ENCODE results near the gene KMT2E. TPM values are rescaled to one million over a fixed set of nuclear protein-coding genes. Genes with fewer than 3 reads are reported as not detected.

KMT2E gene
- polyA plus RNA-seq, 12 donors: 36.2 to 76.4 (median 45.4) TPM

- no peak for DNase-seq
Measured at GRCh38 chr7:105130048-105130447, 116.0 kb downstream of the KMT2E start.

DNA sequence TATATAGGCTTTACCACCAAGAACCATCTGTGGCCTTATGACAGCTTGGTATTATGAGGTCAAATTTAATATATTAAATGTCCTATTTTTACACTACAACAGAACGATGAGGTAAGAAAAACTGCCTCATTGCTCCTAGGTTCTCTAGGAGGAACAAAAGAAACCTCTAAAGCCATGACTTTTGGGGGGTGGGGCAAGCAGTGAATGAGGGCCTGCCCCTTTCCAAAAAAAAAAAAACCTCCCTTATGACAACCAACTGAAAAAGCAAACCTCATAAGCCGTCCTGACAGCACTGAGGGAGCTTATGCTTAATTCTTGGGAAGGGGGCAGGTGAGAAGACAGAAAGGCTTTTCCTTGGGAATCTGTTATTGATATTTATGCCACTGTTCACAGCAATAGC is 116.6 kb downstream of the KMT2E start:
- DNase-seq: no peak

GRCh38 chr7:105131033-105131656 is 117.1 kb downstream of the KMT2E start:
- no peak for DNase-seq

DNA sequence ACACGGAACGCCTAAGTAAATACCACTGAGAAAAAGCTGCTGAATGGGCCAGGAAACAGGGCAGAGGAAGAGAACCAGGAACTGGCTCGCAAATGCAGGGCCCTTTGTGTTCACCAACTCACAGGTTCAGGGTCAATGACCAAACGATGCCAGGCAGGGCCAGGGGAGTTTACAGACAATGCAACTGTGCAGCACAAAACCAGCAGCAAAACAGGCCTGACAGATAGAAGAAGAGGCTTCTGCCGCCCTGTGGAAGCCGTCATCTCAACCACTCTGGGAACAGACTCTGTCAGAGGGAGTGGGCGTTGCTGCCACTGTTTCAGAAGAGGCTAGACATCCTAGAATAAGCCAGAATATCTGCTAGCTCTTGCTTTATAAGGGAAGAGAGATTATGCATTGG is 117.9 kb downstream of the KMT2E start:
- no peak for DNase-seq

GRCh38 chr7:105132335-105132734 is 118.3 kb downstream of the KMT2E start:
- DNase-seq: no peak

DNA sequence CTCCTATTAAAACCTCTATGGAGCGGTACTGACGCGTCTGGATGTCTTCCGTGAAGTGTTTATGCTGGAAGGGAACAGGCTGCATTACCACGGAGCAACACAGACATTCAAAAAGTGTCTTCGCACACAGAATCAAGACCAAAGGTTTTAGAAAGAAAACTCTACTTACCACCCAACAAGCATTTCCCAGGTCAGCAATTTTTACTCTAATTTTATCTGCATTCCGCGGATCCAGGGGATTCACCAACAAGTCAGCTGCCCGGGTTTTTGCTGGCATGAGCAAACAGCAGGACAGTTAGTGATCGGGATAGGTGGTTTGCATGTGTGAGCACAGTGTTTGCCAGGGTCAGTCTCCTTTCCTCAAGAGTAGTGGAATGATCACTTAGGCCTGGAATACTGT is 118.8 kb downstream of the KMT2E start:
- DNase-seq: no peak

- DNase-seq: no peak
Measured at GRCh38 chr7:105133358-105133757, 119.4 kb downstream of the KMT2E start.

GRCh38 chr7:105133986-105134655 is 120.1 kb downstream of the KMT2E start:
- DNase-seq: no peak

DNA sequence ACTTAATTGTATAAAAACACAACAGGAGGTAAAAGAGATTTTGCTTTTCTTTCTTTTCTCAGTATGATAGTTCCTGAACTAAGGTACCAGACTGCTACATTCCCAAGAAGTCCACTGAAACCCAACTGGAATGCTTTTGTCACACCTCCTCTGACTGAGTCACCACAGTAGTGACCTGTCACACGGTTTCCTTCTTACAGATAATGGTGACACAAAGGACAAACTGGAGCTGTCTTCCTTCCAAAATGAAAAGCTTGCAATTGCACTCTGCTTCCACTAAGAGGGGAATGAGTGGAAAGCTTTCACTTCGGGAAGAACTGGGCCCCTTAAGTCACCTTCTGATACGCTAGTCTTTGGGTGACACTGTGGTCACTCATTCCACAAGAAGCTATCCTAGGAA is 122.2 kb downstream of the KMT2E start:
- no peak for DNase-seq

GRCh38 chr7:105137898-105138297 is 123.9 kb downstream of the KMT2E start:
- DNase-seq: no peak

- no peak for DNase-seq
Measured at GRCh38 chr7:105139381-105139780, 125.4 kb downstream of the KMT2E start.

GRCh38 chr7:105141068-105141467 is 127.1 kb downstream of the KMT2E start:
- DNase-seq: peak; percentile 47

- DNase-seq: no peak
Measured at GRCh38 chr7:105149827-105150226, 135.8 kb downstream of the KMT2E start.

DNA sequence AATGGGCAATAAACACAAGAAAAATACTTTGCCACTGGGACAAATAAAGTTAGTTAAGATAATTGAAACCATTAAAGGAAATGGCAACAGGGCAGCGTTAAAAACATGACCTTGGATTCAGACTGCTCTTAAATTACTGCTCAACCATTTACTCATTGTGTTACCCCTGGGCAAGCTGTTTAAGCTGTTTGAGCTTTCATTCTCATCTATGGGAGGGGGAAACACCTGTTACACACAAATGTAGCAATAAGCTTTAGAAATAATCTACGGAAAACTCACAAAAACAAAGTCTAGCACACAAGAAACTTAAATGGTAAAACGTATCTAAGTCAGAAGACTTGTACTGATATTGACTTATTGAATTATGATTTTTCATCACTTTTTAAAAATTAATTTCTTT is 137.1 kb downstream of the KMT2E start:
- no peak for DNase-seq

DNA sequence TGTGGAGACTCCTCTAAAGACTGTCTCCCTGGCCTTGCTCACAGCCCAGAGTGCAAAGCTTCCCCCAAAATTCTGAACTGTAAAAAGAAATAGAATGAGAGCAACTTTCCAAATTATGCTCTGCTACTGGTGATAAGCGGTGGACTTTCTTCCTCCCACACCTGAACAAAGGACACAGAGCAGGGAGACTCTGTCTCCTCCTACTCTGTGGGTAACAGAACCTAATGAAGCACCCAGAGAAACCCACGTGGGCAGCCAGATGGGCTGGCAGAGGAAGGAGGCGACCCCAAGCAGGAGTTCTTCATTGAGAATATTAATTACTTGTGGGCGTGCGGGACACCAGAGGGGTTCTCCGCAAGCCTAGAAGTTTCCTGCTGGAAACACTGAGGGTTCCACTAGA is 139.5 kb downstream of the KMT2E start:
- DNase-seq: no peak

DNA sequence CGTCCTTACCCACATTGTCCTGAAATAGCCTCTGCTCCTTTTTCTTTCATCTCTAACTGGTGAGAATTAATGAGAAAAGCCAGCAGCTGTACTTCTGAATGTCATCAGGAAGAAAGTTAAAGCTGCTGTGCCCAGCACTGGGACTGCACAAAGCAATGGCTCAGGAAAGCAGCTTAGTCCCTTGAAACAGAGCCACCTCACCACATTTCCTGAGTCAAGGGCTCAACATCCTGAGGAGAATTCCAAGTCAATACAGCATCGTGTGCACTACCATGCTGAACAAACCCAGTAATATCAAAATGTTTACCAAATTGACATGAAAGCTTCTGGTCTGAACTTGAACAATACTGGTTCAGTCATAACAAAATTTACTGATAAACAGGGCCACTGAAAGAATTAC is 140.1 kb downstream of the KMT2E start:
- no peak for DNase-seq

DNA sequence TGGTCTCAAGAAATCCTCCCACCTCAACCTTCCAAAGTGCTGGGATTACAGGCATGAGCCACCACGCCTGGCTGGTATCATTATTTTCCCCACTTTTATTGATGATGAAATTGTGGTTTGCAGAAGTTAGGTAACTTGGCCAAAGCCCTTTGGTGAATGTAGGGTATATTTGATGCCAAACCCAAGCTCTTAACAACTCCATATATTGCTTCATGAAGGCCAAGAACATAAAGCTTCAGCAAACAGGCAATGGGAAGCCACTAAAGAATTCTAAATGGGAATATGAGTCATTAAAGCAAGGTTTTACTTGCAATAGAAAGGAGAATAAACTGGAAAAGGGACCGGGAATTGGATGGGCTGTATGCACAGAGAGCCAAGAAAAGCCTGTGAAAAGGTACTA is 142.7 kb downstream of the KMT2E start:
- DNase-seq: no peak

- no peak for DNase-seq
Measured at GRCh38 chr7:105157278-105157677, 143.3 kb downstream of the KMT2E start.

GRCh38 chr7:105161366-105161765 is 147.4 kb downstream of the KMT2E start:
- DNase-seq: no peak

All from muscle of arm (tissue), 12 donors.